GM18507 (cell line): ENCODE measurements around the gene LPXN.

ENCODE experiments used
- DNase-seq: peaks from one replicate; pipeline ENCODE4 v3.0.0; 2011; ENCODE audit warnings: low read depth; ENCODE audit not compliant: insufficient read length; ENCODE audit errors: extremely low spot score
- FAIRE-seq: peaks from 2 replicates; lab custom pipeline; 2011; peaks lifted over from hg19 to GRCh38; lab: Jason Lieb, UNC

The LPXN gene

DNA sequence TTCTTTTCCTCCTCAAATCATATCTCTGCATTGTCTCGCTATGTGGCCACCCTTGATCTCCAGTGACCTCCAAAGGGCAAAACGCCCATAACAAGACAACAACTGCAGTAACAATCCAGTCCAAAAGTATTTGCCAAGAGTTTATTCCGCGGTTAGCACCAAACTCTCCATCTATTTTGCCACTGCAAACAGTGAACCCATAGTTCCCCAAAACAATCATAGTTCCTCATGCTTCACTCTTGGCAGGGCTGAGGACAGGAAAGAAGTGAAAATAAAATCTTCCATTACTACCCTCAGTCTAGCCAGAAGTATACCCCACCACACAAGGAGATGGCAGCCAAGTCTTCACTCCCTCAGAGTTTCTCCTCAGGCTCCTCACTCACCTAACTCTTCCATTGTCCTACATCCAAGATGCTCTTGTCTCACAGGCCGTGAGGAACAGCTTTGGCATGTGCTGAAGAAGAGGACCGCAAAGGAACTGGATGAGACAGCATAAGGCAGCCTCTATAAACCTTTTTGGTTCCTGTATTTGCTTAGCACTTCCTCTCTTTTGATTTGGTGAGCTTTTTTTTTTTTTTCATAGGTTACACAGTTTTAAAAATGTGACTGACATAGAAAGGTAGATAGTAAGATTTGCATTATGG lies at the start of gene LPXN:
LPXN (minus strand) TSS at position 480 of the 644 bp plus-strand sequence; CDS start at position 396, 84 bp downstream.
- DNase-seq: no peak
- peak; percentile 73 for FAIRE-seq

- DNase-seq: no peak
- FAIRE-seq: no peak
Measured at GRCh38 chr11:58625086-58625485, 49.4 kb upstream of the LPXN start.

DNA sequence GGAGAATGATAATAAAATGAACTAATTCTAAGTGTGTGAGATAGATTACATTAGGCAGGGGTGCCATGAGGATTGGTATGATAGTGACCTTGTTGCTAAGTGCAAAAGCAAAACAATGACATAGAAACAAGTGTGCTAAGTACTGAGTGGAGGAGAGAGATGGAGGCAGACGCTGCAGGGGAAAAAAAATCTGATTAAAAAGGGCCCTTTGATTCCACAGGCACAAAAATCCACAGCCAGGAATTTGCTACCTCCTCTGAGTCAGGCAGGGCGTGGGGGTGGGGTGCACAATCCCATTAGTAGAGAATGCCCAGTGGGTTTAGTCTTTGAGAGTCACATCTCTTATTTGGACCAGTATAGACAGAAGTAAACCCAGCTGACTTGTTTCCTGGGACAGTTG lies 46.7 kb upstream of the LPXN start, which contains the start of gene CNTF:
CNTF (plus strand) TSS at position 322 of the 400 bp plus-strand sequence. CDS start 88 bp downstream, outside the sequence.
- DNase-seq (no peak), FAIRE-seq (no peak)

DNA sequence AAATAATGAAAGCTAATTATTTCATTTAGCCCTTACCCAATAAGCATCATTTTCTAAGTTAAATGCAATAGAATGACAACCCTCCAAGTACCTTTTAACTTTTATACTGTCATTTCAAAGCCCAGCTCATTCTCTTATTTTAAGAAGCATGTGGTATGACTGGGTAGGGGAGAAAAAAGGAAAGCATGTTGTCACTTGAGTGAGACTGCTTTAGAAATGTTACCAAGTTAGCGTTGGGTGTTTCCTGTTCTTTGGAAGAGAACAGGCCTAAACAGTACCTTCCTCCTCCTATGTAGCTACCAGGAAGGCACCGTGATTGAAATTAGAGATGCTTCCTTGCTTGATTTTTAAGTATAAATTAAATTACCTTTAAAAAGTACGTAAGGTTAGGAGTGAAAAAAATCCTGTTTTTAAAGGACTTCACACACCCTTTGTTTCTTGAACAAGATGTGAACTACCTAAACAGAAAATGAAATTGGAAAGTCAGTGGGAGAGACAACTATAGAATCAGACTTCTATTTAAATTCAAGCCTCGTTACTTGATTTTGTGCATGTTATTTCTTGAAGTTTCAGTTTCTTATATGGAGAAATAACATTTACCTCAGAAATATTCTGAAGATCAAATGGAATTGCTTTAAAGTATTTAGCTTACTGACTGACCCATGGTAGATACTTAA lies 46.1 kb upstream of the LPXN start:
- DNase-seq (no peak), FAIRE-seq (no peak)

- DNase-seq (no peak), FAIRE-seq (peak; percentile 46)
Measured at GRCh38 chr11:58617976-58618557, 42.4 kb upstream of the LPXN start.

GRCh38 chr11:58616594-58616993 lies 40.9 kb upstream of the LPXN start:
- no peak for FAIRE-seq

DNA sequence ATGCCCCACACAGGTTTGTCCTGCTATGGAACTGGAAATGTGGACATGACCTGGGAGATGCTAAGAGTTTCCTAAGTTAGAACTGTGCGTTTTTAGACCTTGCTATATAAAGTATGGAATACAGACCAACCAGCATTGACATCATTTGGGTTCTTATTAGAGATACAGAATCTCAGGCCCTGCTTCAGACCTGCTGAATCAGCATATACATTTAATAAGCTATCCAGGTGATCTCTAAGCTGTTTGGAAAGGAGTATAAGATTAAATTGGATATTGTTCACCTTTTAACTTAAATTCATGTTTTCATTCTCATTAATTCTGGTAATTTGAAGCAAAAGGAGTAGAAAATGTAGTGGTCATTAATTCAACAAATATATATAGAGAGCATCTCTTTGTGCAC lies 39.9 kb upstream of the LPXN start:
- FAIRE-seq (no peak), DNase-seq (no peak)

More at GRCh38 chr11:58616594-58616993, 40.9 kb upstream of the LPXN start:
- DNase-seq: no peak

DNA sequence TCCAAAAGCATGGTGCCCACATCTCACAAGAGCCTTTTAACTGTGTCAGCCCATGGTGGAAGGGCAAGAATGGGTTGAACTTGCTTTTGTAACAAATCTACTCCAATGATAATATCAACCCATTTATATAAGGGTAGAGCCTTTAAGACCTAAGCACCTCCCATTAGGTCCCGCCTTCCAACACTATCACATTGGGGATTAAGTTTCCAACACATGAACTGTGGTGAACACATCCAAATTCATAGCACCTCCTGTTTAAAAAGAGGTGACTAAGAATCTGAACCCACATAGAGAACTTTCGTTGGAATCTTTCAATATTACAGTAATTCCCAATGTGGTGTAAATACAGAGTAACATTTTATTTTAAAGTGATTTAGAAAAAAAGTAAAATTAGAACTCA lies 37.6 kb upstream of the LPXN start:
- DNase-seq (no peak), FAIRE-seq (no peak)

DNA sequence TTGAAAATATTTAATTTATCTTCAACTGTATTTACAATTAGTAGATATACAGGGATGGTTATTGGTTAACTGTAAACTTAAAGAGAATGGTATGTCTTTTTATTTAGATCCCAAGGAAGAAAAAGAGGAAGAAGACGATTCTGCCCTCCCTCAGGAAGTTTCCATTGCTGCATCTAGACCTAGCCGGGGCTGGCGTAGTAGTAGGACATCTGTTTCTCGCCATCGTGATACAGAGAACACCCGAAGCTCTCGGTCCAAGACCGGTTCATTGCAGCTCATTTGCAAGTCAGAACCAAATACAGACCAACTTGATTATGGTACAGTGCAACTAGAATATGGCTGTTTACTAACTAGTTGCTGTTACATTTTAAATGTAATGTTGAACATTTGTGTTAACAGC lies 34.1 kb upstream of the LPXN start:
- DNase-seq: no peak
- FAIRE-seq: no peak

GRCh38 chr11:58608331-58608730 lies 32.7 kb upstream of the LPXN start:
- FAIRE-seq (no peak), DNase-seq (no peak)

- DNase-seq (no peak), FAIRE-seq (no peak)
Measured at GRCh38 chr11:58606930-58607714, 31.5 kb upstream of the LPXN start.

DNA sequence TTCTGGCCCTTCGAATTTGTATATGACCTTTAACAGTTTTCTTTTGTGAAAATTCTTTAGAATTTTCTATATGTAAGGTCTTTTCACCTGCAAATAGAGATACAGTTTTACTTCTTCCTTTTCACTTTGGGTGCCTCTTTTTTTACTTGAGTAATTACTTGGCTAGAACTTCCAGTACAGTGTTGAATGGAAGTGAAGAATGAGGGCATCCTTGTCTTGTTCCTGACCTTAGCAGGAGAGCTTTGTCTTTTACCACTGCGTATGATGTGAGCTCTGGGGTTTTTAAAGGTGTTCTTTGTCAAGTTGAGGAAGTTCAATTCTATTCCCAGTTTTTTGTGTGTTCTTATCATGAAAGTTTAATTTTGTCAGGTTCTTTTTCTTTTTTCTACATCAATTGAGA lies 24.9 kb upstream of the LPXN start:
- DNase-seq: no peak
- no peak for FAIRE-seq

- FAIRE-seq: no peak
Measured at GRCh38 chr11:58597486-58598144, 22.0 kb upstream of the LPXN start.

DNA sequence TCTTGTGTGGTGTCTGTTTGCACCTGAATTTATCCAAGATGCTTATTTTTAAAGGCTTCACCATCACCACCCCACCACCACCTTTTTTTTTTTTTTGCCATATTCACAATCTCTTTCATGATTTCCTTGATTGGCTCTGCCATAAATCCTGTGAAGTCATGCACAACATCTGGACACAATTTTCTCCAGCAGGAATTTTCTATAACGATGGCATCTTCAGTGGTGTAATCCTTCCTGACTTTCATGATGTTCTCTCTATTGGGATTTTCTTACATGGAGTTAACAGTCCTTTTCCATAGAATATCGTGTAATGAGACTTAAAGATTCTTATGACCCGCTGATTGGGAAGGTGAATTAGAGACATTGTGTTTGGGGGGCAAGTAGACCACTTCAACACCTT lies 21.0 kb upstream of the LPXN start:
- DNase-seq (no peak), FAIRE-seq (no peak)

More at GRCh38 chr11:58597486-58598144, 22.0 kb upstream of the LPXN start:
- no peak for DNase-seq

GRCh38 chr11:58594826-58595225 lies 19.2 kb upstream of the LPXN start:
- DNase-seq (no peak), FAIRE-seq (no peak)

- DNase-seq (no peak), FAIRE-seq (no peak)
Measured at GRCh38 chr11:58592760-58593472, 17.3 kb upstream of the LPXN start.

- FAIRE-seq: no peak
- no peak for DNase-seq
Measured at GRCh38 chr11:58591659-58592058, 16.0 kb upstream of the LPXN start.

GRCh38 chr11:58586998-58587397 lies 11.3 kb upstream of the LPXN start:
- DNase-seq (no peak), FAIRE-seq (peak; percentile 9)

- FAIRE-seq (no peak), DNase-seq (no peak)
Measured at GRCh38 chr11:58582437-58582836, 6.8 kb upstream of the LPXN start.
